BJ (cell line): ENCODE measurements around the gene MFRP. TPM values are rescaled to one million over a fixed set of nuclear protein-coding genes. Genes with fewer than 3 reads are reported as not detected.

Source experiments
- CTCF ChIA-PET: fragments of 350-600 bp; formaldehyde crosslinking; extraction: SDS; loops from one replicate; lab custom pipeline; 2021; ENCODE audit warnings: antibody characterized with exemption, inconsistent platforms; lab: Yijun Ruan, JAX
- POLR2A ChIA-PET: fragments of 300-600 bp; sonication (Branson Sonifier 250); formaldehyde crosslinking; extraction: SDS; loops from one replicate; lab custom pipeline; 2021; ENCODE audit warnings: antibody characterized with exemption; lab: Charles Lee
- DNase-seq: peaks from one replicate; pipeline ENCODE4 v3.0.0-alpha.2; 2011; ENCODE audit warnings: low read depth
- H3K27me3 ChIP-seq: 2 replicates; pipeline ENCODE4 v1.6.0; 2011; ENCODE audit warnings: low read length; ENCODE audit not compliant: control insufficient read depth, insufficient read depth
- H3K36me3 ChIP-seq: 2 replicates; pipeline ENCODE4 v1.5.1; 2011; ENCODE audit warnings: low read length; ENCODE audit not compliant: control insufficient read depth, insufficient read depth
- H3K4me3 ChIP-seq: 2 replicates; pipeline ENCODE4 v1.5.1; 2011; ENCODE audit warnings: low read depth, mild to moderate bottlenecking, control low read depth, low read length
- polyA plus RNA-seq: library from polyadenylated mRNA; depleted of rRNA; stranded (reverse); fragments of >200 nt; gene quantifications from 2 replicates; pipeline ENCODE4 v1.2.3, GENCODE V29; 2011
- TF ChIP-seq, protein P1 (sequence below): IDR thresholded peaks from 2 replicates; pipeline ENCODE4 v1.5.1; 2011; ENCODE audit warnings: low read depth, mild to moderate bottlenecking, control low read depth, inconsistent platforms, low read length, moderate library complexity; ENCODE audit not compliant: insufficient read depth

The MFRP gene
- polyA plus RNA-seq, 1 experiment = not detected

DNA sequence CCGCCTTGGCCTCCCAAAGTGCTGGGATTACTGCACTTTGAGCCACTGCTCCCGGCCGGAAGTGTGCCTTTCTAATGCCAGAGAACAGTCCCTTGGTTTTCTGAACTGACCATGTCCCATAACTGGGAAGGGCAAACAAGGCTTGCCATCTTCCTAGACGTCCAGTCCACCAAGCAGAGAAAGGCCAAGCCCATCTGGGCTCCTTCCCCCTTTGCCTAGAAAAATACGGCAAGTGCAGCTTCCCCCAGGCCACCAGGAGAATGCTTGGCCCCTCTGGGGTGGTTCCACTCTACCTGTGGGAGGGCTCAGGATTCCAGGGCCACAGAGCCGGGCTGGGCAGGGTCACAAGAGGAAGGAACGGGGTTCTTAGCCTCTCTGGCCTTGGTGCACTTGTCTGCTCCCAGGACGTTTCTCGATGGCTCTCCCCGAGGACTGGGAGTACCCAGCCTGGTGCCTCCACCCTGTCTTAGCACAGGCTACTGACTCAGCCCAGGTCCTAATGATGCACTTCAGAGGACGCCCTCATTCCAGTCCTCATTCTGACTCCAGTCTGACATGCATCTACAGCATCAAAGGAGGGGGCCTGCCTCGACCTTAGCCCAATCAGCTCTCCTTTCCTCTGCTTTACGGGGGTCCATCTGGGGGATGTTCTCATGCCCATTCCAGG is 33.8 kb upstream of the MFRP start:
- TF ChIP-seq, protein P1, sequence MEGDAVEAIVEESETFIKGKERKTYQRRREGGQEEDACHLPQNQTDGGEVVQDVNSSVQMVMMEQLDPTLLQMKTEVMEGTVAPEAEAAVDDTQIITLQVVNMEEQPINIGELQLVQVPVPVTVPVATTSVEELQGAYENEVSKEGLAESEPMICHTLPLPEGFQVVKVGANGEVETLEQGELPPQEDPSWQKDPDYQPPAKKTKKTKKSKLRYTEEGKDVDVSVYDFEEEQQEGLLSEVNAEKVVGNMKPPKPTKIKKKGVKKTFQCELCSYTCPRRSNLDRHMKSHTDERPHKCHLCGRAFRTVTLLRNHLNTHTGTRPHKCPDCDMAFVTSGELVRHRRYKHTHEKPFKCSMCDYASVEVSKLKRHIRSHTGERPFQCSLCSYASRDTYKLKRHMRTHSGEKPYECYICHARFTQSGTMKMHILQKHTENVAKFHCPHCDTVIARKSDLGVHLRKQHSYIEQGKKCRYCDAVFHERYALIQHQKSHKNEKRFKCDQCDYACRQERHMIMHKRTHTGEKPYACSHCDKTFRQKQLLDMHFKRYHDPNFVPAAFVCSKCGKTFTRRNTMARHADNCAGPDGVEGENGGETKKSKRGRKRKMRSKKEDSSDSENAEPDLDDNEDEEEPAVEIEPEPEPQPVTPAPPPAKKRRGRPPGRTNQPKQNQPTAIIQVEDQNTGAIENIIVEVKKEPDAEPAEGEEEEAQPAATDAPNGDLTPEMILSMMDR = no peak
- H3K4me3 ChIP-seq = no peak overlapping the region
- ChIA-PET POLR2A (no interaction called here), CTCF (interaction anchor here (0.8 to 21.4 kb wide), 14 partner anchors 11 to 100 kb away, joined by 3 to 349 read pairs (median 6); no protein-coding TSS in a partner anchor)
- peaks cover 5% of the 10 kb centered on the region; the same call in 1 of the 2 replicates for H3K27me3 ChIP-seq
- H3K36me3 ChIP-seq = no peaks in the 10 kb centered on the region
- DNase-seq = no peak

DNA sequence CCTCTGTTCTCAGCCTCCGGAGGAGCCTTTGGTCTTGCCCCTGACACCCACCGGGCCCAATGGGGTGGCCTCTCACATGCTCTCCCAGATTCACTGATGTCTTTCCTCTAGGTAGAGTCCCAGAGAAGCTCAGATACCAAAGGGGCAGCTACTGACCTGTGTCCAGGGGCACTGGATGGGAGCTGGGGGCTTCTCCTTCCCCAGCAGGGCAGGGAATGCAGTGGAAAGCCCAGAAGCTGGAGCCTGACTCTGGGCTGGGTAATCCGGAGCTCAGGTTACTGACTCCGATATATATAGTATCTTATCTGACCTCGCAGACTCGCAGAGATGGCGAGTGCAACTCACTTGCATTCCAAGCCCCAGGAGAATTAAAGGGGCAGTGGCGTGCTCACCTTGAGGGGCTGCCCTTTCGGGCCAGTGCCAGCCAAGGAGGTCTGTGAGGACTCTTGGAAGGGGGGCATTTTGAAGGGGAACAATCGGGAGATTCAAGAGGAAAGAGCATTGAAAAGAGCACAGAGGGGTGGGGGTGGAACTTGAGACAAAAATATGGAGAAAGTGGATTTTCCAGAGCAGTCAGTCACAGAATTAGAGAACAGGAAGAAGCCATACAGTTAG is 32.5 kb upstream of the MFRP start:
- no peak for DNase-seq
- Histone ChIP-seq H3K36me3 (no peaks in the 10 kb centered on the region), H3K4me3 (no peak overlapping the region), H3K27me3 (no peaks in the 10 kb centered on the region; the same call in 1 of the 2 replicates)
- ChIA-PET POLR2A (no interaction called here), CTCF (interaction anchor here (0.8 to 21.4 kb wide), 9 partner anchors 12 to 234 kb away, joined by 3 to 349 read pairs (median 3); partner anchors contain the start of gene CBL)
- TF ChIP-seq, protein P1 = no peak

DNA sequence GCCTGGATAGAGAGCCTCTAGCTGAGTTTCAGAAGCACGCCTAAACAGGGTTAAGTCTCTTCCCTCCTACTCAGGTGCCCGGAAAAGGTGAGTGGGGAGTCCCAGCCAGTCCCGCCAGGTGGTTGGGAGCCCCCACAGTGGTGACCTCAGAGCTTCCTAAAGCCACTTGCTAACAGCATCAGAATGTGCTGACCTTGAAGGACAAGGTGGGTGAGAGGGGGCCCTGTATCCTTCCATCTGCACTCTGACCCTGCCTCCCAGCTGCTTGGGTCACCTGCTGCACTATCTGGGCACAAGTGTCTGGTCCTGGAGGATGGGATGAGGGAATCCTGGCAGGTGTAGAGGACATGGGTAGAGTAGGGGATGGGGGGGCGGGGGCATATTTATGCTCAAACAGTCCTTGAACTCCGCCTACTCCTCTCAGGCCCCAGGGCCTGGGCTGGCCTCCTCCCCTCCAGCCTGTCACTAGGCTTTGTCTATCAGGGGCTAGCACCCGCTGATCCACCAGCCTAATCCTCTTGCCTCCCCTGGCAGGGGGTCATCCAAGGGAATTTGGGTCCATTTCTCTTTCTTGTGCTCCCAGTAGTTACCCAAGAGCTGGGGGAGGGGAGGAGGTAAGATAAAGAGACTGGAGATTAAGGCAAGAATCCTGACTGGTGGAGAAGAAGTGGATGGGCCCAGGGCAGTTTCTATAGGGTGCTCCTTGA is 31.6 kb upstream of the MFRP start:
- Histone ChIP-seq H3K4me3 (no peak overlapping the region), H3K36me3 (no peaks in the 10 kb centered on the region), H3K27me3 (no peaks in the 10 kb centered on the region)
- ChIA-PET CTCF (interaction anchor here (0.8 to 21.4 kb wide), 8 partner anchors 11 to 172 kb away, joined by 3 to 349 read pairs (median 5); partner anchors contain the start of gene CBL), POLR2A (no interaction called here)
- TF ChIP-seq, protein P1 = no peak
- no peak for DNase-seq

DNA sequence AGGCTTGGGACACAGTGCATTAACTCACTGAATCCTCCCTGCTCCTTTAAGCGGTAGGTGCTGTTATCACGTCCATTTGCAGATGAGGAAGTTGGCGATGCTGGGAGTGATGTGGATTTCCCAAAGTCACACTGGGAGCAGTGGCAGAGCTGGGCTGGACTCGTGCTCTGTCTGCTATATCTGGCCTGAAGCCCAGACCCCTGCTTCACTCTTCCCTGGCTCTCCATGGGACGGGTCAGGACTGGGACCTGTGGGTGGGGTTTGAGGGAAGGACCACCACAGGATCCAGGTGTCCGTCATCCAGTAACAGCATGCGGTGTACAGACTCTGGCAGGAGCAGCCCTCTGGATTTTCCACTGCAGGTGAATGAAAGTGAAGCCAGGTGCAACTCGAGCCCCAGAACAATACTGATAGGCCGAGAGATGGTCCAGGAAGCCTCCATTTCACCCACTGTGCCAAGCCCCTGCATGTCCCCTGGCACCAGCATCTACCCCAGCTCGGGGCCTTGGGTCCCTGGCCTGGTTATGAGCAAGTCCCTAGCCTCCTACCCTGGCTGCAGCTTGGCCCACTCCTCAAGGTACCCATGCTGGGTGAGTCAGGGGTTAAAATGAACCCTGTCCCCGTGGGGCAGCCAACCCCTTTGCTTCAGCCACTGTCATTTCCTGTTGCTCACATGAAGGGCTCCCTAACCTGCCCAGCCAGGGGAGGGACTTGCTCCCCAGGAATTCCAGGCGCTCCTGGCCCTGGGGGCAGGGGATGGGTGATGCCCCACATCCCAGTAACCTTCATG is 30.8 kb upstream of the MFRP start:
- Histone ChIP-seq H3K27me3 (no peaks in the 10 kb centered on the region), H3K4me3 (no peak overlapping the region), H3K36me3 (no peaks in the 10 kb centered on the region)
- DNase-seq = no peak
- POLR2A ChIA-PET = no interaction called here
- TF ChIP-seq, protein P1 = no peak
- CTCF ChIA-PET = interaction anchor here (1.0 to 21.4 kb wide), 8 partner anchors 12 to 103 kb away, joined by 4 to 349 read pairs (median 45); partner anchors contain the start of genes C1QTNF5 and THY1
